Right atrium auricular region (tissue), 2 donors: ENCODE data around the gene ZNF529. TPM values are rescaled to one million over a fixed set of nuclear protein-coding genes. Genes with fewer than 3 reads are reported as not detected.
"Not testable (repeated sequence)": the region's sequence is repeated elsewhere in the genome, so short reads cannot be mapped to it uniquely, and the experiment has no call there.

Experiments
- DNase-seq: peaks from one replicate; pipeline ENCODE4 v3.0.0-alpha.2; 2019; ENCODE audit warnings: low spot score
- H3K27ac ChIP-seq, 2 donors: fragments of 200-600 bp; sonication (generic); 1 replicate in 1 of 2; 2 replicates in 1 of 2; pipeline ENCODE4 v1.5.1; 2016 to 2019
- H3K27me3 ChIP-seq, 2 donors: fragments of 200-600 bp; sonication (generic); one replicate each; pipeline versions ENCODE4 v1.5.1 to v1.6.0; 2017 to 2019
- H3K36me3 ChIP-seq: fragments of 200-600 bp; sonication (generic); one replicate; pipeline ENCODE4 v1.5.1; 2016
- H3K4me1 ChIP-seq, 2 donors: fragments of 200-600 bp; sonication (generic); one replicate each; pipeline versions ENCODE4 v1.5.1 to v1.6.0; 2017 to 2019
- H3K4me3 ChIP-seq, 2 donors: fragments of 200-600 bp; sonication (generic); 1 replicate in 1 of 2; 2 replicates in 1 of 2; pipeline ENCODE4 v1.5.1; 2017 to 2019; ENCODE audit warnings: mild to moderate bottlenecking in 1 of 2, moderate library complexity in 1 of 2
- H3K9me3 ChIP-seq, 2 donors: fragments of 200-600 bp; sonication (generic); one replicate each; pipeline ENCODE4 v1.5.1; 2019
- total RNA-seq, 2 donors: library from RNA; depleted of rRNA; stranded (reverse); fragments of >200 nt; gene quantifications; one replicate each; pipeline ENCODE4 v1.1.0, GENCODE V29; 2016
- TF ChIP-seq, protein P1 (sequence below), 2 donors: fragments of 200-600 bp; sonication (generic); IDR thresholded peaks; one replicate each; pipeline ENCODE4 v1.5.1; 2019; ENCODE audit warnings: antibody characterized with exemption in 2 of 2

ZNF529 gene
- total RNA-seq, result 10 to 100 TPM; 10.8 to 11.5 TPM

- peak within 1 kb of the TSS; percentile 83 to 86 for H3K27ac ChIP-seq
- H3K27me3 ChIP-seq, result no peaks in the 10 kb centered on the region
- DNase-seq, result peak; percentile 94
- H3K4me1 ChIP-seq, result peaks cover 0 to 18% of the 10 kb centered on the region in 2 donors
- H3K36me3 ChIP-seq, result peaks cover 33% of the 10 kb centered on the region
- TF ChIP-seq, protein P1, sequence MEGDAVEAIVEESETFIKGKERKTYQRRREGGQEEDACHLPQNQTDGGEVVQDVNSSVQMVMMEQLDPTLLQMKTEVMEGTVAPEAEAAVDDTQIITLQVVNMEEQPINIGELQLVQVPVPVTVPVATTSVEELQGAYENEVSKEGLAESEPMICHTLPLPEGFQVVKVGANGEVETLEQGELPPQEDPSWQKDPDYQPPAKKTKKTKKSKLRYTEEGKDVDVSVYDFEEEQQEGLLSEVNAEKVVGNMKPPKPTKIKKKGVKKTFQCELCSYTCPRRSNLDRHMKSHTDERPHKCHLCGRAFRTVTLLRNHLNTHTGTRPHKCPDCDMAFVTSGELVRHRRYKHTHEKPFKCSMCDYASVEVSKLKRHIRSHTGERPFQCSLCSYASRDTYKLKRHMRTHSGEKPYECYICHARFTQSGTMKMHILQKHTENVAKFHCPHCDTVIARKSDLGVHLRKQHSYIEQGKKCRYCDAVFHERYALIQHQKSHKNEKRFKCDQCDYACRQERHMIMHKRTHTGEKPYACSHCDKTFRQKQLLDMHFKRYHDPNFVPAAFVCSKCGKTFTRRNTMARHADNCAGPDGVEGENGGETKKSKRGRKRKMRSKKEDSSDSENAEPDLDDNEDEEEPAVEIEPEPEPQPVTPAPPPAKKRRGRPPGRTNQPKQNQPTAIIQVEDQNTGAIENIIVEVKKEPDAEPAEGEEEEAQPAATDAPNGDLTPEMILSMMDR (IDR thresholded peaks at IDR 0.05), result no peak
- H3K9me3 ChIP-seq, result peaks cover 0 to 18% of the 10 kb centered on the region in 2 donors
- peak within 1 kb of the TSS; percentile 85 to 89 for H3K4me3 ChIP-seq
These were observed at the start of gene ZNF529 for GRCh38 chr19:36573020-36573894. ZNF529 (minus strand) TSS chr19:36573292; CDS start chr19:36572346, 946 bp downstream.

DNA sequence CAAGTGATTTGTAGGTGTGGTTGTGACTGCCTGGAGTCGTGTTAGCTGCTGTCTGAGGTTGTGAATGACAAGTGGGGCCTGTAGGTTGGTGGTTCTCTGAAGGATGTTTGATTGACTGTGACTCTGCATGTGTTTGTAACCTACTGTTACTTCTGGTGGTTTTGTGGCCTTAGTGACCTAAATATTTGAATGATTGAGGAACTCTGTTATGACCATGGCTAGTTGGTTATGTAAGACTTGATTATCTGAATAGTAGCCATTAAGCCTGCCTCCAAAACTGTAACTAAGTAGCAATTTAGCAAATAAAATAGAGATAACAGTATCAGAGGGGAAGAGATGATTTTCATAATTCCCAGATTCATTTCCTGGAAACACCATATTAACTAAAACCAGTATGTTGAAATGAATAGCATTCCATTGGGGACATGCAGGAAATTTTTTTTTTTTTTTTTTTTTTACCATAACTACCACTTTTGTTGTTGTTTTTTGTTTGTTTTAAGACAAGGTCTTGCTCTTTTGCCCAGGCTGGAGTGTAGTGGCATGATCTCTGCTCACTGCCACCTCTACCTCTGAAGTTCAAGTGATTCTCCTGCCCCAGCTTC, 32.9 kb upstream of the ZNF529 start:
- TF ChIP-seq, protein P1 (IDR thresholded peaks at IDR 0.05), result no peak
- Histone ChIP-seq H3K9me3 (no peaks in the 10 kb centered on the region), H3K36me3 (peaks cover 25% of the 10 kb centered on the region), H3K4me3 (peak overlapping the region; percentile 54 to 78), H3K4me1 (peaks cover 0 to 18% of the 10 kb centered on the region in 2 donors), H3K27ac (peak overlapping the region; percentile 89 to 91), H3K27me3 (no peaks in the 10 kb centered on the region)
- no peak for DNase-seq

GRCh38 chr19:36605101-36605876, 32.2 kb upstream of the ZNF529 start, which contains the start of gene ZNF382:
ZNF382 (plus strand) TSS chr19:36605313; CDS start chr19:36609915, 4,602 bp downstream.
- Histone ChIP-seq H3K27ac (peak within 1 kb of the TSS; percentile 89 to 91), H3K4me1 (peaks cover 0 to 18% of the 10 kb centered on the region in 2 donors), H3K4me3 (peak within 1 kb of the TSS; percentile 54 to 78), H3K27me3 (no peaks in the 10 kb centered on the region), H3K9me3 (no peaks in the 10 kb centered on the region), H3K36me3 (peaks cover 20% of the 10 kb centered on the region)
- TF ChIP-seq, protein P1 (IDR thresholded peaks at IDR 0.05), result no peak
- DNase-seq, result peak; percentile 58

GRCh38 chr19:36604656-36605100, 31.6 kb upstream of the ZNF529 start:
- Histone ChIP-seq H3K4me1 (peaks cover 0 to 18% of the 10 kb centered on the region in 2 donors), H3K27ac (peak overlapping the region; percentile 89 to 91), H3K27me3 (no peaks in the 10 kb centered on the region), H3K4me3 (peak overlapping the region; percentile 54 to 78), H3K36me3 (peaks cover 14% of the 10 kb centered on the region), H3K9me3 (no peaks in the 10 kb centered on the region)
- DNase-seq, result peak; percentile 74
- TF ChIP-seq, protein P1 (IDR thresholded peaks at IDR 0.05), result no peak

- DNase-seq, H3K27me3 ChIP-seq, H3K27ac ChIP-seq, H3K36me3 ChIP-seq, H3K4me3 ChIP-seq, H3K9me3 ChIP-seq: not testable (repeated sequence)
- H3K4me1 ChIP-seq, result peaks cover 0 to 18% of the 10 kb centered on the region in 2 donors
These were observed 29.6 kb upstream of the ZNF529 start for GRCh38 chr19:36602681-36603080.
